Fibroblast of the aortic adventitia (primary cell): ENCODE results near the gene IKZF1. TPM values are rescaled to one million over a fixed set of nuclear protein-coding genes. Genes with fewer than 3 reads are reported as not detected.
"Not testable (repeated sequence)": the region's sequence is repeated elsewhere in the genome, so short reads cannot be mapped to it uniquely, and the experiment has no call there.

Experiments
- DNase-seq: peaks from one replicate; pipeline ENCODE4 v3.0.0-alpha.2; 2010; ENCODE audit warnings: low read depth
- H3K4me3 ChIP-seq: 2 replicates; pipeline ENCODE4 v1.5.1; 2011; ENCODE audit warnings: low read depth, mild to moderate bottlenecking, control low read depth, low read length, moderate library complexity
- CTCF ChIP-seq: IDR thresholded peaks from 2 replicates; pipeline ENCODE4 v1.5.1; 2011; ENCODE audit warnings: mild to moderate bottlenecking, low read length, control low read depth, inconsistent platforms; ENCODE audit not compliant: insufficient read depth
- total RNA-seq: library from RNA; depleted of rRNA; stranded (reverse); fragments of >200 nt; gene quantifications from 2 replicates; pipeline ENCODE4 v1.2.3, GENCODE V29; 2012; ENCODE audit warnings: low replicate concordance

The IKZF1 gene
- total RNA-seq, 1 donor: not detected

DNA sequence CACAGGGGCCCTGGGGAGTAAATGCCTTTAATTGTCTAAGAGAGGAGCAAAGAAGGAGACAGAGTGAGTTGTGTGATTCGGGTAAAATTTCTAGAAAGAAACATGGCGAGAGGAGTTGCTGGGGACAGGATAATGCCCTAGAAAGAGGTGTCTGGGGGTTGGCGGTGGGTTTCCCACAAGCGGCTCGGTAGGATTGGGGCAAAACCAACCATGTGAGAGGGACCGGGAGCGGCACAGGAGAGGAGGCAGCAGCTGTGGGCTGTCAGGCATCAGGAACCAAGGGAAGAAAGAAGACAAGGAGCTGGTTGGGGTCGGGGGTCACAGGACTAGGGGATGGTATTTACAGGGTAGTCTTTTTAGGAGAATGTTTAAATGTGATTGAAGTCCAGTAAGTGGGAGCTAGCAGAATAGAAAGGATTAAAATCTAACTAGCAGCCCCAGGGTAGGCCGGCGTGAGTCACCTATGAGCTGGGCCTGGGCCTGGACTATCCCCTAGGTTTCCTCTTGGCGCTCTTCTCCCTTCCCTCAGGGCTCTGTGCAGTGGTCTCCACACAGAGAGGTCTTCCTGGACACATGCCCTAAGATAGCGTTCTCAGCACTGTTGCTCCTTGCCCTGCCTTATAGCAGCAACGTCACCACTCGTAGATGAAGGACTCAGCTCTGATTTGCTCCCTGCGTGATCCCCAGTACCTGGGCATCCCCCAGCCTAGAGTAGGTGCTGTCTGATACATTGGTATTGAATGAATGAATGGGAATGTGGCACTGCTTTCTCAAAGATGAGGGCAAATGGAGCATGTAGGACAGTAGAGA is 32.6 kb downstream of the IKZF1 start:
- DNase-seq: no peak
- no peak overlapping the region for H3K4me3 ChIP-seq
- no peak for TF ChIP-seq CTCF

DNA sequence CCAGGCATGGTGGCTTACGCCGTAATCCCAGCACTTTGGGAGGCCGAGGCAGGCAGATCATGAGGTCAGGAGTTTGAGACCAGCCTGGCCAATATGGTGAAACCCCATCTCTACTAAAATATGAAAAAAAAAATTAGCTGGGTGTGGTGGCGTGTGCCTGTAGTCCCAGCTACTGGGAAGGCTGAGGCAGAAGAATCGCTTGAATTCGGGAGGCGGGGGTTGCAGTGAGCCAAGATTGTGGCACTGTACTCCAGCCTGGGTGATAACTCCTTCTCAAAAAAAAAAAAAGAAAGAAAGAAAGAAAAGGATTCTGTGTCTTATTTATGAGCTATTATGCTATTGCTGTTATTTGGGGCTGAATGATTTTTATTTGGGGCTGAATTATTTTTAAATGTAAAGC is 35.0 kb downstream of the IKZF1 start:
- H3K4me3 ChIP-seq, DNase-seq: not testable (repeated sequence)

- no peak overlapping the region for H3K4me3 ChIP-seq
- no peak for DNase-seq
- no peak for TF ChIP-seq CTCF
Measured at GRCh38 chr7:50339990-50340500, 35.5 kb downstream of the IKZF1 start.

DNA sequence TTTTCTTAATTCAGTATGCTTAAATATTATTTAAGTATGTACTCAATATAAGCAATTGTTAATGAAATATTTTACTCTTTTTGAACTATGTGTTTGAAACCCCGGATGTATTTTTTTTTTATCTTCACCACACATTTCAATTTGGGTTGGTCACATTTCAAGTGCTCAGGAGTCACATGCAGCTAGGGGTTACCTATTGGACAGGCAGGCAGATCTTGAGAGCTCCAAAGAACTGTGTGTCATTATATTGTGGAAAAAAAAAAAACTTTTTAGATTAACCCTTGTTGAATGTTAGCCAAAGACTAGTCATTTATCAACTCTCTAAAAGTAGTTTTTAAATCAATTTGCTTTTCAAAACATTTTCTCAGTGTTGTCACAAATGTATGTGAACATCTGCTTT is 37.2 kb downstream of the IKZF1 start:
- TF ChIP-seq CTCF: no peak
- H3K4me3 ChIP-seq: no peak overlapping the region

DNA sequence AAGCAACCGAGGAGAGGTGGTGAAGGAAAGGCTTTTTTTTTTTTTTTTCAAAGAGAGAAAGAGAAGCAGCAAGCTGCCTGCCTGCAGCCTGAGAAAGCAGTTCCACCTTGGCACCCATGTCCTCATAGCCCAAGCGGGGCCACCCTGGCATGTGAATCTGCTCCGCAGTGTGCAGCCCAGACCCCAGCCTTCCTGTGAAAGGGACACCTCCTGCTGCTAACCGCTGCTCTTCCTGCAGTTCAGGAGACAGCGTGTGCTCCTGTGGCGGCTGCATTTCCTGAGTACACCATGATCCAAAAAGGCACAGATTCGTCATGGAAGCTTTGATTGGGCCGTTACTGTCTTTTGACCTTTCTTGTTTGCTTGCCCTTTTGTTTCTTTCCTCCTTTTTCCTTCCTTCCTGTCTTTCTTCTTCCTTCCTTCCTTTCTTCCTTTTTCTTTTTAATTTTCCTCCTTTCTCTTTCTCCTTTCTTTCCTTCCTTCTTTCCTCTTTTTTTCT is 38.1 kb downstream of the IKZF1 start:
- no peak for DNase-seq
- no peak for TF ChIP-seq CTCF
- no peak overlapping the region for H3K4me3 ChIP-seq

More for the DNA sequence above, 37.2 kb downstream of the IKZF1 start:
- no peak for DNase-seq

- H3K4me3 ChIP-seq: no peak overlapping the region
- DNase-seq: no peak
- no peak for TF ChIP-seq CTCF
Measured at GRCh38 chr7:50346545-50347497, 42.3 kb downstream of the IKZF1 start.

- H3K4me3 ChIP-seq: no peak overlapping the region
- no peak for DNase-seq
- TF ChIP-seq CTCF: no peak
Measured at GRCh38 chr7:50347693-50348092, 43.2 kb downstream of the IKZF1 start.
